Kidney epithelial cell (primary cell): ENCODE results near the gene PSORS1C1. TPM values are rescaled to one million over a fixed set of nuclear protein-coding genes. Genes with fewer than 3 reads are reported as not detected.
"Not testable (repeated sequence)": the region's sequence is repeated elsewhere in the genome, so short reads cannot be mapped to it uniquely, and the experiment has no call there.

ENCODE experiments used
- DNase-seq: peaks from one replicate; pipeline ENCODE4 v3.0.0-alpha.2; 2010; ENCODE audit warnings: low read depth
- H3K27me3 ChIP-seq: 2 replicates; pipeline ENCODE4 v1.6.0; 2011; ENCODE audit warnings: low read length; ENCODE audit not compliant: control insufficient read depth, insufficient read depth
- H3K36me3 ChIP-seq: 2 replicates; pipeline ENCODE4 v1.5.1; 2011; ENCODE audit warnings: low read length; ENCODE audit not compliant: control insufficient read depth, insufficient read depth
- H3K4me3 ChIP-seq: 2 replicates; pipeline ENCODE4 v1.5.1; 2011; ENCODE audit warnings: low read depth, mild to moderate bottlenecking, control low read depth, low read length
- CTCF ChIP-seq: IDR thresholded peaks from 2 replicates; pipeline ENCODE4 v1.5.1; 2011; ENCODE audit warnings: mild to moderate bottlenecking, moderate library complexity, low read length, control low read depth, inconsistent platforms; ENCODE audit not compliant: insufficient read depth, poor library complexity, severe bottlenecking
- total RNA-seq: library from RNA; depleted of rRNA; stranded (reverse); fragments of >200 nt; gene quantifications from 2 replicates; pipeline ENCODE4 v1.2.3, GENCODE V29; 2015

The PSORS1C1 gene
- total RNA-seq, 1 donor from 2014 or later: 0.38 TPM

- Histone ChIP-seq H3K27me3 (no peaks in the 10 kb centered on the region), H3K36me3 (peaks cover 2% of the 10 kb centered on the region), H3K4me3 (no peak overlapping the region)
- TF ChIP-seq CTCF: no peak
- no peak for DNase-seq
These were observed 63.8 kb downstream of the PSORS1C1 start for GRCh38 chr6:31178143-31179041.

GRCh38 chr6:31179042-31179386 lies 64.4 kb downstream of the PSORS1C1 start:
- no peak for DNase-seq
- Histone ChIP-seq H3K4me3 (no peak overlapping the region), H3K27me3 (no peaks in the 10 kb centered on the region), H3K36me3 (peaks cover 2% of the 10 kb centered on the region)
- TF ChIP-seq CTCF: no peak

- DNase-seq: no peak
- H3K4me3 ChIP-seq: no peak overlapping the region
- peaks cover 2% of the 10 kb centered on the region for H3K36me3 ChIP-seq
- TF ChIP-seq CTCF: no peak
- no peaks in the 10 kb centered on the region for H3K27me3 ChIP-seq
These were observed 65.3 kb downstream of the PSORS1C1 start for GRCh38 chr6:31179896-31180295.

- no peak for TF ChIP-seq CTCF
- Histone ChIP-seq H3K36me3 (peaks cover 2% of the 10 kb centered on the region), H3K27me3 (no peaks in the 10 kb centered on the region), H3K4me3 (no peak overlapping the region)
- no peak for DNase-seq
These were observed 65.9 kb downstream of the PSORS1C1 start for GRCh38 chr6:31180500-31180899.

- DNase-seq, H3K36me3 ChIP-seq, H3K4me3 ChIP-seq, H3K27me3 ChIP-seq: not testable (repeated sequence)
These were observed 68.7 kb downstream of the PSORS1C1 start for GRCh38 chr6:31183287-31183686.

- not testable (repeated sequence) for H3K27me3 ChIP-seq, H3K36me3 ChIP-seq, DNase-seq
- H3K4me3 ChIP-seq: peak overlapping the region; percentile 15
These were observed 69.3 kb downstream of the PSORS1C1 start for GRCh38 chr6:31183859-31184258.

- not testable (repeated sequence) for H3K27me3 ChIP-seq, H3K36me3 ChIP-seq, DNase-seq
- H3K4me3 ChIP-seq: peak overlapping the region; percentile 50
These were observed 71.1 kb downstream of the PSORS1C1 start for GRCh38 chr6:31185695-31186051.
